Upper lobe of left lung (tissue), 4 donors: ENCODE measurements around the gene RHBDL1.

Source experiments
- POLR2A ChIP-seq, 4 donors: fragments of 450-650 bp; IDR thresholded peaks; one replicate each; pipeline ENCODE4 v1.5.1; 2016 to 2017; ENCODE audit warnings: antibody characterized with exemption in 4 of 4, mild to moderate bottlenecking in 2 of 4
- TF ChIP-seq, protein P1 (sequence below), 6 experiments: fragments of 450-650 bp in 4 of 6; fragments of 200-600 bp in 2 of 6; sonication (generic) in 2 of 6; IDR thresholded peaks; one replicate each; pipeline ENCODE4 v1.5.1; 2016 to 2019; ENCODE audit warnings: antibody characterized with exemption in 6 of 6

DNA sequence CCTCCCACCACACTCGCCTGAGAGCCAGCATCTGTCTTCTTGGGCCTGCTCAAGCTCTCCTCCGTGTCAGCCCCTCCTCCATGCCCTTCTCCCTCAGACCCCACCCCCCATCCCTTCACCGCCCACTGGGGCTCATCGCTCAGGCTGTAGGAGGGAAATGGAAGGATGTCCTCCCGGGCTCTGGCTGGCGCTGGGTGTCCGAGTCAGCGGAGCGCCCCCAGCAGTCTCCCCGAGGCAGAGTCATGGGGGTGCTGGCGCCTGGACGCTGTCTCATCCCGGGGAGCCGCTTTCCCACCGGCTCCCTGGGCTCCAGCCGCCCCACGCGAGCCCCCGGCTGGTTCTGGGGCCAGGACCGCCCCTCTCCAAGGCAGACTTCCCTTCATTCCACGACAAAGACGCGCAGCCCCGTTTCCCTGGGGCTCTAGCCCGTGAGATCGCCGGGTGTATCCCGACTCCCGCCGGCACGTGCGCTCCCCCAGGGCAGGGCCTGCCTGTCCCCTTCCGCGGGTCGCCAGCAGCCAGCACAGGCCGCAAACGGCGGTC, 45.0 kb downstream of the RHBDL1 start:
- TF ChIP-seq, protein P1, sequence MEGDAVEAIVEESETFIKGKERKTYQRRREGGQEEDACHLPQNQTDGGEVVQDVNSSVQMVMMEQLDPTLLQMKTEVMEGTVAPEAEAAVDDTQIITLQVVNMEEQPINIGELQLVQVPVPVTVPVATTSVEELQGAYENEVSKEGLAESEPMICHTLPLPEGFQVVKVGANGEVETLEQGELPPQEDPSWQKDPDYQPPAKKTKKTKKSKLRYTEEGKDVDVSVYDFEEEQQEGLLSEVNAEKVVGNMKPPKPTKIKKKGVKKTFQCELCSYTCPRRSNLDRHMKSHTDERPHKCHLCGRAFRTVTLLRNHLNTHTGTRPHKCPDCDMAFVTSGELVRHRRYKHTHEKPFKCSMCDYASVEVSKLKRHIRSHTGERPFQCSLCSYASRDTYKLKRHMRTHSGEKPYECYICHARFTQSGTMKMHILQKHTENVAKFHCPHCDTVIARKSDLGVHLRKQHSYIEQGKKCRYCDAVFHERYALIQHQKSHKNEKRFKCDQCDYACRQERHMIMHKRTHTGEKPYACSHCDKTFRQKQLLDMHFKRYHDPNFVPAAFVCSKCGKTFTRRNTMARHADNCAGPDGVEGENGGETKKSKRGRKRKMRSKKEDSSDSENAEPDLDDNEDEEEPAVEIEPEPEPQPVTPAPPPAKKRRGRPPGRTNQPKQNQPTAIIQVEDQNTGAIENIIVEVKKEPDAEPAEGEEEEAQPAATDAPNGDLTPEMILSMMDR (IDR thresholded peaks at IDR 0.05), result no peak
- no peak for TF ChIP-seq POLR2A (IDR thresholded peaks at IDR 0.05)
